ENCODE results near the gene VWA2.

Gene VWA2

GRCh38 chr10:114278140-114278883 is 39.3 kb downstream of the VWA2 start:
- DNase-seq: no peak

GRCh38 chr10:114278884-114279191 is 39.8 kb downstream of the VWA2 start:
- DNase-seq: no peak

GRCh38 chr10:114279289-114279688 is 40.2 kb downstream of the VWA2 start:
- DNase-seq: no peak

- no peak for DNase-seq
Observed at GRCh38 chr10:114279901-114280644, 41.0 kb downstream of the VWA2 start.

- no peak for DNase-seq
Observed at GRCh38 chr10:114281006-114281405, 42.0 kb downstream of the VWA2 start.

- DNase-seq: no peak
Observed at GRCh38 chr10:114281461-114281860, 42.4 kb downstream of the VWA2 start.

GRCh38 chr10:114282526-114282925 is 43.5 kb downstream of the VWA2 start:
- DNase-seq: no peak

GRCh38 chr10:114283091-114283490 is 44.0 kb downstream of the VWA2 start:
- no peak for DNase-seq

- no peak for DNase-seq
Observed at GRCh38 chr10:114283535-114284234, 44.6 kb downstream of the VWA2 start.

- DNase-seq: no peak
Observed at GRCh38 chr10:114284346-114285071, 45.5 kb downstream of the VWA2 start.

- no peak for DNase-seq
Observed at GRCh38 chr10:114285961-114286441, 46.9 kb downstream of the VWA2 start.

GRCh38 chr10:114286921-114287320 is 47.9 kb downstream of the VWA2 start:
- no peak for DNase-seq

GRCh38 chr10:114288424-114289095 is 49.5 kb downstream of the VWA2 start:
- no peak for DNase-seq

- no peak for DNase-seq
Observed at GRCh38 chr10:114289096-114289436, 50.0 kb downstream of the VWA2 start.

- no peak for DNase-seq
Observed at GRCh38 chr10:114290038-114290437, 51.0 kb downstream of the VWA2 start.

GRCh38 chr10:114291076-114291475 is 52.0 kb downstream of the VWA2 start:
- DNase-seq: no peak

- DNase-seq: no peak
Observed at GRCh38 chr10:114291516-114291915, 52.5 kb downstream of the VWA2 start.

GRCh38 chr10:114293075-114293474 is 54.0 kb downstream of the VWA2 start:
- no peak for DNase-seq

- no peak for DNase-seq
Observed at GRCh38 chr10:114294549-114294948, 55.5 kb downstream of the VWA2 start.

GRCh38 chr10:114295393-114295792 is 56.3 kb downstream of the VWA2 start:
- no peak for DNase-seq

- no peak for DNase-seq
Observed at GRCh38 chr10:114297136-114297705, 58.2 kb downstream of the VWA2 start.

- no peak for DNase-seq
Observed at GRCh38 chr10:114300036-114300645, 61.1 kb downstream of the VWA2 start.
